HepG2 (cell line): Measurements from ENCODE around the gene MRPL10.

Experiments
- ASH2L ChIP-seq: fragments of 300-600, 200-600 bp; sonication (generic); IDR thresholded peaks from 2 replicates; pipeline ENCODE4 v1.7.0; 2017; ENCODE audit warnings: low read depth, mild to moderate bottlenecking, moderate library complexity, mixed read lengths, low read length; ENCODE audit not compliant: insufficient read length
- CTCF ChIP-seq: sonication (generic); formaldehyde crosslinking; IDR thresholded peaks from 2 replicates; pipeline ENCODE4 v1.5.0; 2020; ENCODE audit warnings: mild to moderate bottlenecking, missing genetic modification reagents, moderate library complexity
- HDAC1 ChIP-seq: sonication (generic); formaldehyde crosslinking; IDR thresholded peaks from 2 replicates; pipeline ENCODE4 v1.5.1; 2020; ENCODE audit warnings: mild to moderate bottlenecking, missing genetic modification reagents
- NPAS2 ChIP-seq: sonication (generic); formaldehyde crosslinking; IDR thresholded peaks from 2 replicates; pipeline ENCODE4 v1.8.0; 2022; ENCODE audit warnings: mild to moderate bottlenecking, missing genetic modification reagents, borderline replicate concordance
- NR2F1 ChIP-seq, 2 experiments: fragments of 450-650 bp in 1 of 2; formaldehyde crosslinking in 1 of 2; IDR thresholded peaks; 2 replicates each; pipeline versions ENCODE4 v1.5.0 to v1.6.1; 2016 to 2020; ENCODE audit warnings: mild to moderate bottlenecking in 1 of 2, missing compliant biosample characterization in 1 of 2, missing genetic modification reagents in 1 of 2, moderate library complexity in 1 of 2
- PHF8 ChIP-seq: sonication (generic); formaldehyde crosslinking; IDR thresholded peaks from 2 replicates; pipeline ENCODE4 v1.5.0; 2020; ENCODE audit warnings: missing genetic modification reagents
- POLR2A ChIP-seq, 2 experiments: IDR thresholded peaks; 2 replicates each; pipeline ENCODE4 v1.6.1; 2011; ENCODE audit warnings: low read depth in 2 of 2, low read length in 2 of 2, mild to moderate bottlenecking in 1 of 2, moderate library complexity in 1 of 2; ENCODE audit not compliant: insufficient read depth in 1 of 2
- SMARCC2 ChIP-seq: fragments of 450-650 bp; IDR thresholded peaks from 2 replicates; pipeline ENCODE4 v1.6.1; 2017; ENCODE audit warnings: antibody characterized with exemption, mild to moderate bottlenecking
- TCF7 ChIP-seq: sonication (generic); IDR thresholded peaks from 2 replicates; pipeline ENCODE4 v1.6.1; 2016; ENCODE audit warnings: antibody characterized with exemption, low read depth
- ZFP37 ChIP-seq: sonication (generic); formaldehyde crosslinking; IDR thresholded peaks from 2 replicates; pipeline ENCODE4 v1.4.0; 2020; ENCODE audit warnings: missing genetic modification reagents, borderline replicate concordance
- ZNF335 ChIP-seq: sonication (generic); formaldehyde crosslinking; IDR thresholded peaks from 2 replicates; pipeline ENCODE4 v1.4.0; 2020; ENCODE audit warnings: missing genetic modification reagents
- ZNF713 ChIP-seq: sonication (generic); formaldehyde crosslinking; IDR thresholded peaks from 2 replicates; pipeline ENCODE4 v1.4.0; 2020; ENCODE audit warnings: mild to moderate bottlenecking, missing genetic modification reagents
- ZZZ3 ChIP-seq: sonication (generic); formaldehyde crosslinking; IDR thresholded peaks from 2 replicates; pipeline ENCODE4 v1.4.0; 2020; ENCODE audit warnings: missing genetic modification reagents, mild to moderate bottlenecking, borderline replicate concordance

- TF ChIP-seq PHF8 (CRISPR knock-in tag) (no peak), ZNF335 (no peak), TCF7 (no peak), POLR2A (IDR thresholded peaks at IDR 0.05; ENCODE audit: insufficient read depth in 1 of 2, low read depth in 2 of 2, low read length in 2 of 2) (no peak), CTCF (CRISPR knock-in tag) (no peak), ASH2L (no peak), ZNF713 (no peak), ZFP37 (CRISPR knock-in tag) (no peak), HDAC1 (CRISPR knock-in tag) (no peak), SMARCC2 (no peak), ZZZ3 (CRISPR knock-in tag) (no peak), NR2F1 (CRISPR knock-in tag; IDR thresholded peaks at IDR 0.05) (no peak), NPAS2 (CRISPR knock-in tag) (no peak)
Observed at GRCh38 chr17:47781397-47781796, 49.9 kb downstream of the MRPL10 start.
